NCI-H345 treated with DMSO at 0.1 percent for 48 hours (cell line): ENCODE measurements around the gene ZBTB1.
"Not testable (repeated sequence)": the region's sequence is repeated elsewhere in the genome, so short reads cannot be mapped to it uniquely, and the experiment has no call there.

ENCODE experiments used
- DNase-seq: peaks from one replicate; lab custom pipeline; 2025; ENCODE audit not compliant: unreplicated experiment; lab: John Stamatoyannopoulos, UW

ZBTB1 gene

GRCh38 chr14:64522591-64523355 is 18.2 kb downstream of the ZBTB1 start:
- no peak for DNase-seq

GRCh38 chr14:64525354-64525753 is 20.8 kb downstream of the ZBTB1 start:
- no peak for DNase-seq

GRCh38 chr14:64531567-64531966 is 27.0 kb downstream of the ZBTB1 start:
- DNase-seq, result no peak

- no peak for DNase-seq
Measured at GRCh38 chr14:64536488-64537245, 32.1 kb downstream of the ZBTB1 start.

- peak; percentile 49 for DNase-seq
Measured at GRCh38 chr14:64540208-64541202, 35.9 kb downstream of the ZBTB1 start, which contains the start of gene HSPA2. HSPA2 (plus strand) TSS chr14:64540741; CDS start chr14:64540850, 109 bp downstream.

GRCh38 chr14:64541261-64541971 is 36.8 kb downstream of the ZBTB1 start:
- no peak for DNase-seq

- DNase-seq, result no peak
Measured at GRCh38 chr14:64541972-64542835, 37.6 kb downstream of the ZBTB1 start.

DNA sequence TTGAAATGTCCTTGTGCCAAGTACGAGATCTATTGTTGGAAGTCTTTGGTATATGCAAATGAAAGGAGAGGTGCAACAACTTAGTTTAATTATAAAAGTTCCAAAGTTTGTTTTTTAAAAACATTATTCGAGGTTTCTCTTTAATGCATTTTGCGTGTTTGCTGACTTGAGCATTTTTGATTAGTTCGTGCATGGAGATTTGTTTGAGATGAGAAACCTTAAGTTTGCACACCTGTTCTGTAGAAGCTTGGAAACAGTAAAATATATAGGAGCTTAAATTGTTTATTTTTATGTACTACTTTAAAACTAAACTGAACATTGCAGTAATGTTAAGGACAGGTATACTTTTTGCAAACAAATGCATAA is 38.2 kb downstream of the ZBTB1 start:
- no peak for DNase-seq

- DNase-seq, result no peak
Measured at GRCh38 chr14:64544607-64545312, 40.2 kb downstream of the ZBTB1 start.

DNA sequence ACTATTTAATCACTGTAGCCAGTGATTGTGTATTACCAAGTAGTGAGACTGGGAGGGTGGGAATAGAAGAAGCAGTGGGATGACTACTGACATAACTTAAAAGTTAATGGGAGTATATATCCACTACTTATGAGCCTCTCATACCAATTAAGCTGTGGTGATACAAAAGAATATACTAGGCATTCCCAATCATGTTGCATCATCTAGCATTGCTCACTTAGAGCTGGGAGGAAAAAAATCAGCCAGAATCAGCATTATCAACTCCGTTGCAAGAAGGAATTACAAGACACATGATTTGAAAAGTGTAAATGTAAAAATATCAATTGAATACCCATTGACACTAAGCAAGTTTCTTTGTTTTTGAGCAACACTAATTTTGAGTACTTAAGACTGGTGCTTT is 44.4 kb downstream of the ZBTB1 start:
- DNase-seq, result no peak

GRCh38 chr14:64549791-64550620 is 45.4 kb downstream of the ZBTB1 start, which contains the start of gene PPP1R36:
PPP1R36 (plus strand) TSS chr14:64549961; CDS start chr14:64549998, 37 bp downstream.
- DNase-seq, result peak; percentile 55

- no peak for DNase-seq
Measured at GRCh38 chr14:64550621-64551333, 46.2 kb downstream of the ZBTB1 start.

DNA sequence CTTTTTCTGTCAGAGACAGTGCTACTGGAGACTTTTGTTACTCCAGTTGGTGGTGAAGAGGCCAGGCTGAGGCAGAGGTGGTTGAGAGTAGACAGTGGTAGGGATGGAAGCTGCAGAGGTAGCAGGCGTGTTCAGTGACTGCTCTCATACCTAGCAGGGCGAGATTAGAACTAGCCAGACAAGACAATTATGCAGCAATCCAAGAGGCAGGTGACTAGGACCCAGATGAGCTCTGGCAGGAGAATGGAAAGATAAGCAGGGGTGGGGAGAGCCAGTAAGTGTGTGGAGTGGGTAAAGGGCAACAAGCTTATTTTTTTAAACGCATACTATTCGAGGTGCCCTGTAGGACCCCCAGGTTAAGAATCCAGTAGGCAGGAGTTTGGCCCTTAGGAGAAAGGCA is 50.0 kb downstream of the ZBTB1 start:
- DNase-seq, result no peak

DNA sequence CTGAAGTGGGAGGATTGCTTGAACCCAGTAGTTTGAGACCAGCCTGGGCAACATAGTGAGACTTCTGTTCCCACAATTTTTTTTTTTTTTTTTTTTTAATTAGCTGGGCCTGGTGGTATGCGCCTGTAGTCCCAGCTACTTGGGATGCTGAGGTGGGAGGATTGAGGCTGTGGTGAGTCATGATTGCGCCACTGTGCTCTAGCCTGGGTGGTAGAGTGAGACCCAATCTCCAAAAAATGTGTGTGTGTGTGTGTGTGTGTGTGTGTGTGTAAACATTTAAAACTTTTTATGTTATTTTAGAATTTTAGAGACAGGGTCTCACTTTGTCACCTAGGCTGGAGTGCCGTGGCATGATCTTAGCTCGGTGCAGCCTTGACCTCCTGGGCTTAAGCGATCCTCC is 52.0 kb downstream of the ZBTB1 start:
- no peak for DNase-seq

GRCh38 chr14:64558216-64558615 is 53.6 kb downstream of the ZBTB1 start:
- not testable (repeated sequence) for DNase-seq

DNA sequence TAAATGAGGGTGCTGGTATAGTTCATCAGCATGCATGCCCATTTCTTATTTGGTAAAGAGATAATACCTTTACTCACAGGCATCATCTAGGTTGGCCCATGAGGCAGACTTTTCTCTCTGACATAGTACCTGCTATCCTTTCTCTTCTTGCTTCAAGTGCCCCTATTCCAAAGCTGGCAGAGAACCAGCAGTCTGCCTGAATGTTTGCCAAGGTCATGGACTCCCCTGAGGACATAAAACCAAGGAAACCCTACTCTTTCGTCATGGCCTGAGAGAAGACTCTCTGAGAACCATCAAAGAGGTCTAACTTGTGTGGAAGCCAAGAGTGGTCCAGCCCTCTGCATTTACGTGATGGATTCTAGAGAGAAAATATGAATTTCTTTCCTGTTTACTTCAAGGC is 57.1 kb downstream of the ZBTB1 start:
- no peak for DNase-seq

DNA sequence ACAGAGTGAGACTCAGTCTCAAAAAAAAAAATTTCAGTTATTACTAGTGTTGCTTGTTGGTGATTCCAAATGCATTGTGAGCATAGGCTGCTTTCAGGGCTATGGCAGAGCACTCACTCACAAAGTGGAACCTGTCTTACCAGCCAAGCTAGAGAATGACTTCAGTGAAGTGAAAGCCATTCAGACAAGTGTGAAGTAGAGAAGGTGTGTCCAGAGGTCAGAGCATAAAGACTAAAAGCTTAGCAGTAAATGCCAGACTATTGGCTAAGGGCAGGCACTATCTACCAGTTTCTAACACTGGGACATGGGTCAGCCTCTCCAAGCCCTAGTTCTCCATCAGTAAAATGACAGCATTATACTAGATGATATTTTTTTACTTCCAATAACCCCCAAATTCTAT is 57.9 kb downstream of the ZBTB1 start:
- DNase-seq, result no peak
